HG03354 (cell line): ENCODE data around the gene RNF41.
"Not testable (repeated sequence)": the region's sequence is repeated elsewhere in the genome, so short reads cannot be mapped to it uniquely, and the experiment has no call there.

Experiments
- ATAC-seq: cut with Tn5 transposase; IDR thresholded peaks from one replicate; pipeline ENCODE4 v1.9.1; 2021; ENCODE audit warnings: mild to moderate bottlenecking; ENCODE audit not compliant: unreplicated experiment, poor library complexity, severe bottlenecking

Gene RNF41

DNA sequence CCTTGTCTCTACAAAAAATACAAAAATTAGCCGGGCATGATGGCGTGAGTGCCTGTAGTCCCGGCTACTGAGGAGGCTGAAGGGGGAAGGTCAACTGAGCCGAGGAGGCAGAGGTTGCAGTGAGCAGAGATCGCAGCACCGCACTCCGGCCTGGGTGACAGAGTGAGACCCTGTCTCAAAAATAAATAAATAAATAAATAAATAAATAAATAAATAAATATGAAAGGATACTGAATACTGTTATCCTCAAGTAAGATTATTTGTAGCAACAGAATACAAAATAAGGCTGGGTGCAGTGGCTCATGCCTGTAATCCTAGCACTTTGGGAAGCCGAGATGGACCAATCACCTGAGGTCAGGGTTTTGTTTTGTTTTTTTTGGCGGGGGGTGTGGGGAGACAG is 1.9 kb downstream of the RNF41 start:
- no peak for ATAC-seq

DNA sequence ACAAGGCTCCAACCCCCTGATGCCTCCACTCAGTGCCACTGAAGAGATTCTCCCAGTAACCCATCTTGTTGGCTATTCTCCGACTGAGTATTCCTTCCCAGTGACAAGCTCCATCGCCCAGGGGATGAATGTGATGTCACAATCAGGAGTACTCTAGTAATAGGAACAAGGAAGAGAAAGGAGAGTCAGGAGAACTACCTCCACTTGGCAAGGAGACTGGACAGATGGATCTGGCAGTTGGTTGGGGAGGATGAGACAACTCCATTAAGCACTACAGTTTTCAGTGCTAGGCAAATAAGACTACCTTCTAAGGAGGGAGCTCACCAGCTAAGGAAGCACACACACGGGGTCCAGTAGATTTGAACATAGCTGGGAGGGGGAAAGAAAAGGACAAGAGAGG is 5.3 kb downstream of the RNF41 start:
- no peak for ATAC-seq

DNA sequence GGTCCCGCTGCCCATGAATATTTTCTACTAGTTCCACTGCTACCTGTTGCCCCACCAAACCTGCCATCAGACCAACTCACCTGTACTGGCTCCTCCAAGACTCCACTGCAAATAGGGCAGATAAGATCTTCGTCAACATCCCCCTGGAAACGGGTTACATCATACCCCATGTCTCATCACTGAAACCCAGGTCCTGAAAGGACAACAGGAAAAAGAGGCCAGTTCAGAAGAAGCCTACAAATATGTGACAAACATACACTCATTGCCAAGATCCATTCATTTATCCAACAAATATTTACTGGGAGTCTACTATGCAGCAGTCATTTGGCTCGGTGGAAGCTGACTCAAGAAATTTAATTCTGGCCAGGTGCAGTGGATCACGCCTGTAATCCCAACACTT is 7.8 kb downstream of the RNF41 start:
- no peak for ATAC-seq

DNA sequence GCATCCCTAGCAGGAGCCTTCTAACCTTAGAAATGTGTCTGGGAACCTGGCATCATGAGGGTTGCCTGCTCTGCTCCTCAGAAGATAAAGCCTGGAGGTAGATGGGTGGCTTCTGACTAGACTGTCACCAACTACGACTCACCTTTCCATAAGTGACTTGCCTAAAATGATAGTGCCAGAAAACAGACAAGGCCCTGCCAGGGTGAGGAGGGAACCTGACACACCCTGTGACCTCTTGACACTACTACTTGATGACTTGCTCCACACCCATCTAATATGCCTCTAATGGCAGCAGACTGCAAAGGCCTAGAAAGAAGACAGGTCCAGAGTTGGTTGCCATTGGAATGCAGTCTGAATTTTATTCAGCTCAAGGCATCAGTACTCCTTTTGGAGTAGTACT is 9.4 kb downstream of the RNF41 start:
- ATAC-seq: no peak

DNA sequence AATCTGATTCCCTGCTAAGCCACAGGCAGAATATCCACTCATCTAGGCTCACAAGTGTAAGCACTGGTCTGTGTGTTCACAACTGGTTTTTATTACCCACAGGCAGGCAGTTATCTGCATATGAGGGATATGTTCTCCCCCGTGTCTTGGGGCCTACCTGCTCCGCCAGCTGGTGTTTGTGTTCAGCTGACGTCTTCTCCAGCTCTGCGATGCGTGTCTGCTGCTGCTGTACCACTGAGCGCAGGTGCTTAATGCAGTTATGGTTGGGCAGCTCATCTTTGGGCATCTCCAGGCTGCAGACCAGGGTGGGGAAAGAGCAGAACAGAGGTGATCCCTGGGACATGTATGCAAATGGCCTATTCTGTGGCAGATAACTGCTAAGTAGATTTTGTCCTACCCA is 13.7 kb downstream of the RNF41 start:
- no peak for ATAC-seq

DNA sequence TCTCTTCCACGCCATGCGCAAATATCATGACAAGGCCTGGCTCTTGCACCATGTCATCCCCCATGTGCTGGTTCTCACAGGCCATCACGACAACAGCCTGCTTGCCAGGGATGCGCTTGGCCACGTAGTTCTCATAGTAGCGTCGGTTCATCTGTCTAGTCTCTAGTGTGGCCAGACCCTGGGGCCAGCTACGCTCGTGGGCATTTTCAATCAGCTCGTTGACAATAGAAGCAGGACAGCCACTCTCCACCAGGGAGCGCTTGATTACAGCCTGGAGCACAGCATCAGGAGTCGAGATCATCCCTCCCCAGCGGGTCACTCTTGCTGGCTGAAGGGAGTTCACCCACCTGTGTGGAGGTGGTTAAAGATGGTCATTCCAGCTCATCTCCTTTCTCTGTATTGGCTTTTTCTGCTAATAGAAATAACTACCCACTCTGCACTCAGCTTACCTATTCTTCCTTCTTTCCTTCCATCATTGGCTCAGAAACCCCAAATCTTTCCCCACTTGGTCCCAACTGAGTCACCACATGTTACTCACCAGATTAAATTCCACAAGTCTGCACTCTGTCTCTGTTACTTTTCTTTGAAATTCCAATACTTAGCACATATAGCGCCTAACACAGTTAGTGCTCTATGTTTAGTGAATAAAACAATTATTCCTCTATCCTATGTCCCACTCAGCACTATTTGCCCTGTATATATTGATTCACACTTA is 15.1 kb downstream of the RNF41 start:
- no peak for ATAC-seq

DNA sequence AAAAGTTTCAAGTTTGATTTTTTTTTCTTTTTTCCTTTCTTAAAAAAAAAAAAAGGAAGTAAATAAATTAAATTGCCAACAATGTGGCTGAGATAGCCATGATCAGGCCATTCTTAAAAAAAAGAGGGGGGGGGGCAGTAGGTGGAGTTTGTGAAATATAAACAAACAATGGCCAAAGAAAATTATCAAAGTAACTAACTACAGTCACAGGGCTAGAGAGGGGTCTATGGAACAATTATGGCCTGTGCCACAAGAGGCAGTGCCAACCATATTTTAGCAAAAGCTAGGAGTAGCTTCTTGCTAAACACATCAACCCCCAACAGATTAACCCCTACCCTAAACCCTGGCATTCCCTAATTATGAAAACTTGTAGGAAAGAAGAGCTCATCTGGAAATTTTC is 16.3 kb downstream of the RNF41 start:
- no peak for ATAC-seq

DNA sequence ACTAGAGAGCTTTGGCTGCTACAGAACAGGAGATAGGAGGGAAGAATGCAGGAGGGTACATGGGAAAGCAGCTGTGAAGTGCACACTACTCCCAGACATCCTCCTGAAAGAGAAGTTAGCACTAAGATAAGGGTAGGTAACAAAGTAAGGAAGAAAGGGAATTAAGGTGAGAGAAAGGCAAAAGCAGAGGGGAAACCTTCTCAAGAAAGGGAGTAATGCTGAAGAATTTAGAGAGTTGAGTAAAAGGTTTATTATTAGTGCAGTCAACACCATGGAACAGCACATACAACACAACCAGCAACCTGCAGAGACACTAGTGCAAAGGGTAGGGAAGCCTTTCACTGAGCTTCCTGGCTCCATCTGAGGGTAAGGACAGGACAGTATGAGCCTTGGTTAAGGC is 17.4 kb downstream of the RNF41 start:
- no peak for ATAC-seq

DNA sequence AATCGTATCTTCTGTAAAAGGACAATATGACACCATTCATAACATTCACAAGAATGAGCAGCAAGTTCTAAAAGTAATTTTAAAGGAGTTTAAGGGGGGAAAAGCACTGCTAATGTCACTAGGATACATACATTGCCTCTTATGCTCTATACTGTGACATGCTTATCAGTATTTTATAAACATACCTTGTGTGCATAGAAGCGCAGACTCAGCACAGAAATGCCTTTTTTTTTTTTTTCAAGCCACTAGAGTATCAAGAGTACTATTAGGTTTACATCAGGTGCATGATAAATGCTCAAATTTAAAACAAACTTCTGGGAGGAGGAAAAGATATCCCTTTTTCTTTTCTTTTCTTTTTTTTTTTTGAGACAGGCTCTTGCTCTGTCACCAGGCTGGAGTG is 18.9 kb downstream of the RNF41 start:
- no peak for ATAC-seq

DNA sequence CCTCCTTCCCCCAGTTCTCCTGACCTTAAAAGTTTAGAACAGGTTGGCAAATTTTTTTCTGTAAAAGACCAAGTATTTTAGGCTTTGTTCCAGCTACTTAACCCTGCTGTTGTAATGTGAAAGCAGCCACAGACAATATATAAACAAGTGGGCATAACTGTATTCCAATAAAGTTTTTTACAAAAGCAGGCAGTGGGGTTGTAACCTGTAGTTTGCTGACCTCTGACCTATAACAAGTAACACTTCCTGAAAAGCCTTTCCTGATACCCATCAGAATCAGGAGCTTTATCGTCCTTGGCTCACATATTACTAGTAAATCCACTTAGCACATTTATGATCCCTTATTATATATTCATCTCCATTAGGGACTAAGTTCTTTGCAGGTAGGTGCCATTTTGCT is 19.4 kb downstream of the RNF41 start:
- ATAC-seq: no peak

DNA sequence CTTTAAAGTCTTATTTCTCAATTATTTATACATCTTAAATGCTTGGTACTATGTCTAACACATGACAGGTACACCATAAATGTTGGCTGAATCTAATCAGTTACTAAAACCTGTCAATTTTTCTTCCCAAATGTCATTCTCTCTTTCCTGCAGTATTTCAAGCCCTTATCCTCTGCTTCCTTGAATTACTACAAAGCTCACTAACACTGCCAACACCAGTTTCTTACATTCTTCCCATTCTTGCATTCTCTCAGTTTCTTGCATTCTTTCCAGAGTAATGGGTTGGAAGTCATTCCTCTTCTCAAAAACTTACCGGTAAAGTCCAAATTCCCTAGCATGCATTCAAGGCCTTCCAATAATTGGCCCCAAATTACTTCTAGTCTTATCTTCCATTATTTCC is 22.9 kb downstream of the RNF41 start:
- ATAC-seq: no peak

DNA sequence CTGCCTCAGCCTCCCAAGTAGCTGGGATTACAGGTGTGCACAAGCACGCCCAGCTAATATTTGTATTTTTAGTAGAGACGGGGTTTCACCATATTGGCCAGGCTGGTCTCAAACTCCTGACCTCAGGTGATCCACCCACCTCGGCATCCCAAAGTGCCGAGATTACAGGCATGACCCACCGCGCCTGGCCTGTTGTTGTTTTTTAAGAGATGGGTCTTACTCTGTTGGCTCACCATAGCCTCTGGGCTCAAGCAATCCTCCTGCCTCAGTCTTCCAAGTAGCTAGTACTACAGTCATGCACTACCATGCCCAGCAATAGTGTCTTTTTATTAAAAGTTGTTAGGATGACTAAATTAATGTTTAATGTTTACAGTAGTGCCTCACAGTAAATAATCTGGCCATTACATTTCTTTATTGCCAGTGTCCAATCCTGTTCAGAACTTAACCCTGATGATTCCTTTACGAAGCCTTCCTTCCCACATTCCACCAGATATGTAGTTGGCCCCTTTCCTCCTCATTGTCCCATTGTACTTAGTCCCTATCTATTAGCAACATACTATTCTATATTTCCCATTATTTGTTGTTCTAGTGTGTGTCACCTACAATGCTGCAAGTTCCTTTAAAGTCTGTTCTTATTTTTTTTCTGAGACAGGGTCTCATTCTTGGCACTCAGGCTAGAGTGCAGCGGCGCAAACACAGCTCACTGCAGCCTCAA is 23.6 kb downstream of the RNF41 start:
- ATAC-seq: no peak

DNA sequence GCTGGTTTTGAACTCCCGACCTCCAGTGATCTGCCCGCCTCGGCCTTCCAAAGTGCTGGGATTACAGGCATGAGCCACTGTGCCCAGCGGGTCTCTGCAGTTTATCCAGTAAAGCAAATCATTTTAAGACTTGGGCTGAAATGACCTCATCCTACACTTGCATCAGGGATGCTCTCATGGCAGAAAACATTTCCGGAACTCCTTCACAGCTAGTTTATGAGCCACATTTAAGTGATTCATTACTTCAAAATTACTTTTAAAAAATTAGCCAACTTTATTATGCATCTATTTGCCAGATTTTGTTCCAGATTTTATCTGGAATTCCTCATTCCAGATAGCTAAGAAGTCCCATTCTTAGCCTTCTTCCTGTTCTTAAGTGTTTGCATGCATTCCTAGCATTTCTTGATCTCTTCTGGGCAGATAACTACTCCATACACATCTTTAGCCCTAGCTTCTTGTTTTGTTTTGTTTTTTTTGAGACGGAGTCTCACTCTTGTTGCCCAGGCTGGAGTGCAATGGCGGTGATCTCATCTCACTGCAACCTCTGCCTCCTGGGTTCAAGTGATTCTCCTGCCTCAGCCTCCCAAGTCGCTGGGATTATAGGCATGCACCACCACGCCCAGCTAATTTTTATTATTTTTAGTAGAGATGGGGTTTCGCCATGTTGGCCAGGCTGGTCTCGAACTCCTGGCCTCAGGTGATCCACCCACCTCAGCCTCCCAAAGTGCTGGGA is 24.7 kb downstream of the RNF41 start:
- not testable (repeated sequence) for ATAC-seq

DNA sequence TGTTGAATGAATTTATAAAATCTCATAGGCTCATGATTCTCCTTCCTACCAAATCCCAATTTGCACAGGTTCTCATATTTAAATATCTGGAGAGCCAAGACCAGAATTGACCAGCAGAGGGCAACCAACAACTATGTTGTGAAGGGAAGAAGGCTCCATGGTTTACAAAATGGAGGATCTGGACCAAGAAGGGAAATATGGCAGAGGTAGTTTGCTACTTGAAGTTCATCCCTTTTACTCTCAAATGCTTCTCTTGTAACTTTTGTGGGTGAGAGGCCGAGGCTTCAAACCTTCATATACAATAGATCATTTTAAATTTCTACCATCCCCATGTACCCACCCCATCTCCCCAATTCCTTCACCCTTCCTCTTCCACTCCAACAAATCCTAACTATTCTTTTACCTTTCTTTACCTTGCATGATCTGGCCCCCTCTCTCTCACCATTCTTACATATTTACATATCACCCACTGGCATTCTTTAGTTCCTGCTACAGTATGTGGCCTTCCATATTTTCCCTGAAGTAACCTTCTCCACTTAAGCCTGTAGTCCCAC is 28.6 kb downstream of the RNF41 start:
- ATAC-seq: no peak

DNA sequence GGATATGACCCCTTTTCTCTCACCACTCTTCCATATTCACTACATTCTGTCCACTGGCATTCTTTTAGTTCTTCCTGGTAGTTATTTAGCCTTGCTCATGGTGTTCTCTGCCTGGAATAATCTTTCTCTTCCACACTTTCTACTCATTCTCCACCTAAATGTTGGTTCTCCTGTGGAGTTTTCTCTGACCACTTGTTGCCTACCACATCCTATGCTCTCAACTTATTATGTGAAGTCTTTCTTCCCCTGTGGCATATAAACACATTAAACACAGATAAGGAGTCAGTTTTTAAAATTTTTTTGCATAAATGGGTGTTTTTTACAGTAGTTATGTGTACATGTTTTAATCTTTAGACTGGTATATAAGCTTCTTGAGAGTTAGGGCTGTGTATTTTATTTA is 29.1 kb downstream of the RNF41 start:
- no peak for ATAC-seq

DNA sequence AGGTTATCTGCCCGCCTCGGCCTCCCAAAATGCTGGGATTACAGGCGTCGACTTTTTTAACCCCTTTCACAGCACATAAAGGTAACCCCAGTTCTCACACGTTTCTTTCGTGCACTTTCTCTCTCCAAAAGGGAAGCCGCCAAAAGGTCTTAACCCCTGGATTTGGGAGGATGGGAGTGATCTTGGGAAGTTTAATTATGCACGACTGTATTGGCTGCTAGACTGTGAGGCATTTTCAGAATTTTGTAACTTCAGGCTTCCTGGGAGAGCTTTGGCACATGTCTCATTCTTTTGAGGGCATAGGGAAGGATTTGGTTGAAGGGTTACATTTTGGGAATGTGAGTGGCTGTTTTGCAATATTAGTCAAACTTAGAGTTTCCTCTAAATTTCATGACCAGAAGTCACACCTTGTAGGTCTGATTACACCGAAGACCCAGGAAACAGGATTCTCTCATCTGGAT is 31.0 kb downstream of the RNF41 start:
- ATAC-seq: no peak

DNA sequence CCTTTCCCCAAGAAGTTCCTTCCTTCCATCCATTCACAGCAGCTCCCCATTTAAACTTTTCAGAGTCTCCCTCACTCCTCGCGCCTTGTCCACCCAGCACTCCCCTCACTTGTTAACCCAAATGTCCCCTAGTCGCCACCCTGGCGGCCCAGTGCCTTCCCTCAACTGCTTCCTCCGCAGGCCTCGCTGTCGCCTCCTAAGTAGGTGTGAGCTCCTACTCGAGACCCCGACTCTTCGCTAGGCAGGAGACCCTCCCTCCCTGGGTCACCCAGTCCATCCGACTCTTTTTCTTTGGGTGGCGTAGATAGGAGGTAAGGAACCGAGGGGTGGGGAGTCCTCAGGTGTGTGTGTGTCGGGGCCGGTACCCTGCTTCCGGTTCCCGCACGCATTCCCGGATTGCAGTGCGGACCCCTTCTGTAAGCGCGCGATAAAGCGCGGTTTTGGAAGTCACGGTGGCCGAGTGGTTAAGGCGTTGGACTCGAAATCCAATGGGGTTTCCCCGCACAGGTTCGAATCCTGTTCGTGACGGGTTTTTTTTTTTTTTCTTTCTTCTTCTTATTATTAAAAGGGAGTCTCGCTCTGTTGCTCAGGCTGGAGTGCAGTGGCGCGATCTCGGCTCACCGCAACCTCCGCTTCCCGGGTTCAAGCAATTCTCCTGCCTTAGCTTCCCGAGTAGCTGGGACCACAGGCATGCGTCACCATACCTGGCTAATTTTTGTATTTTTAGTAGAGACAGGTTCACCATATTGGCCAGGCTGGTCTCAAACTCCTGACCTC is 31.6 kb downstream of the RNF41 start:
- ATAC-seq: peak; percentile 46

DNA sequence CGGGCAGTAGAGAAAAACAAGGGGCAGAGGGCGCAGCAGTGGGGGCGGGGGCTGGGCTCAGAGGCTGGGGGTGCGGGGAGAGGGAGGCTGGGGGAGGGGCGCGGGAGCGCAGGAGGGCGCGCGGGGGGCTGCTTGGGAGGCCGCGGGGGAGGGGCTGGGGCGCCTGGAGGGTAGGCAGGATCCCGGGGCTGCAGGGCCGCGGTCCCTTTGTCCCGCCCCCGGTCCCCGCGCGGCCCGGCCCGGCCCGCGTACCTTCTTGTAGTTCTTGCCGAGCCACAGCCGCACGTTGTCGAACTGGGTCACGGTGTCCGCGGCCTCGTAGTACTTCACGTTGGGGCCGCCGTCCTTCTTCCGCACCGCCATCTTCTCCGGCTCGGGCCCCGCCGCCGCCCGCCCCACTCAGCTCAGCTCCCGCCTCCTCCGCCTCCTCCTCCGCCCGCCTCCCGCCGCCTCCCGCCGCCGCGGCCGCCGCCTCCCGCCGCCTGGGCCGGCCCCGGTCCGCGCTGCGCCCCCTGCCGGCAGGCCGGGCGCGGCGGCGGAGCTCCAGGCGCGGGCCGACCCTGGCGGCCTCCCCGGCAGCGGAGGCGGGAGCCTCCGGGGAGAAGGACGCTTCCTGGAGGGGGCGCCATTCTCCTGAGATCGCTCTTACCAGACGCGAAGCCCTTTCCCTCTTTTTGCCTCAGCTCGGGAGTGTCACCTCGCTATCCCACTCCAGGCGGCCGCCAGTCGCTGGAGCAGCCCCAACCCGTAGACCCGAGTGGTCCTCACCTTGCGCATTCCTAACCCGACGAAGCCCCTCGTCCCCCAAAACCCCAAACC is 32.4 kb downstream of the RNF41 start, which contains the start of gene SMARCC2:
Gene SMARCC2, minus strand, starts transcription at position 385 of the 819 bp plus-strand sequence. Its CDS starts 22 bp downstream, at position 363.
- ATAC-seq: peak; percentile 75

DNA sequence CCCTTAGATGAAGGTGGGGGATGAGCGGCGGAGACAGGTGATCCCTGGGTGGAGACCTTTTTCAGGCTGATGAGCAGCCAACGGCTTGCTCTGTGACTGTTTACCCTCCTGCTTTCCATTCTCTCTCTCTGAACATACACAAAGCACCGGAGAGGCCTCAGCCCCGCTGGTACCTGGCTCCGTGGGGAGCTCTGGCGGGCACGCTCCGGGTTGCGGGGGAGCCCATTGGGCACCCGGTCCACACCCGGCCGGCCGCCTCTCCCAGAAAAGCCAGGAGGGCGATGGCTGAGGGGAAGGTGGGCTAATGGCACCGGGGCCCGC is 33.0 kb downstream of the RNF41 start:
- ATAC-seq: peak; percentile 10
